Stomach (tissue), 9 donors: ENCODE results near the gene RNF215. TPM values are rescaled to one million over a fixed set of nuclear protein-coding genes. Genes with fewer than 3 reads are reported as not detected.
A peak's percentile ranks its signal among the peaks of the same experiment; 100 is the strongest.

Source experiments
- DNase-seq, 2 donors: peaks; one replicate each; pipeline versions ENCODE4 v3.0.0 to v3.0.0-alpha.2; 2013 to 2019
- H3K27ac ChIP-seq, 5 donors: fragments of 200-600 bp in 4 of 5; sonication (generic) in 4 of 5; one replicate each; pipeline ENCODE4 v1.5.1; 2013 to 2019; ENCODE audit warnings: mild to moderate bottlenecking in 1 of 5, moderate library complexity in 1 of 5
- H3K27me3 ChIP-seq, 3 donors: fragments of 200-600 bp; sonication (generic); one replicate each; pipeline ENCODE4 v1.5.1; 2017 to 2019; ENCODE audit warnings: mixed run types in 1 of 3
- H3K36me3 ChIP-seq, 4 donors: fragments of 200-600 bp; sonication (generic); 1 replicate in 3 of 4; 2 replicates in 1 of 4; pipeline ENCODE4 v1.5.1; 2016 to 2019
- H3K4me1 ChIP-seq, 4 donors: fragments of 200-600 bp; sonication (generic); one replicate each; pipeline ENCODE4 v1.5.1; 2016 to 2019
- H3K4me3 ChIP-seq, 4 donors: fragments of 200-600 bp; sonication (generic) in 3 of 4; one replicate each; pipeline ENCODE4 v1.5.1; 2016 to 2019; ENCODE audit warnings: mild to moderate bottlenecking in 1 of 4
- H3K9me3 ChIP-seq, 4 donors: fragments of 200-600 bp; sonication (generic); one replicate each; pipeline ENCODE4 v1.5.1; 2016 to 2019
- EP300 ChIP-seq: sonication (generic); formaldehyde crosslinking; IDR thresholded peaks from one replicate; pipeline ENCODE4 v1.6.1; 2017; ENCODE audit warnings: antibody characterized with exemption
- POLR2A ChIP-seq, 4 donors: fragments of 450-650 bp; IDR thresholded peaks; one replicate each; pipeline ENCODE4 v1.6.1; 2016; ENCODE audit warnings: antibody characterized with exemption in 4 of 4, control low read depth in 2 of 4, mild to moderate bottlenecking in 1 of 4, moderate library complexity in 1 of 4
- POLR2AphosphoS5 ChIP-seq, 3 donors: sonication (generic); formaldehyde crosslinking; IDR thresholded peaks; one replicate each; pipeline ENCODE4 v1.6.1; 2016; ENCODE audit warnings: antibody characterized with exemption in 3 of 3
- WGBS, 5 donors: extraction: QIAGEN DNeasy Blood & Tissue Kit in 3 of 5; methylation state at CpG; one replicate each; pipeline versions ENCODE4 v1.1.5 to v1.1.7; 2013 to 2018; 5-methylcytosine and 5-hydroxymethylcytosine counted together
- intact Hi-C: fragments of 100-400 bp; cut with DNase I; formaldehyde crosslinking; loops from one replicate; pipeline ENCODE4 v1.15.1; 2023; ENCODE audit warnings: low total_unique reads
- polyA plus RNA-seq, 3 donors: library from polyadenylated mRNA; stranded (reverse); fragments of 200-250 nt; gene quantifications; one replicate each; pipeline ENCODE4 v1.2.3, GENCODE V29; 2013
- total RNA-seq, 5 donors: library from RNA; depleted of rRNA; stranded (reverse); fragments of >200 nt; gene quantifications; one replicate each; pipeline versions ENCODE4 v1.1.0 to v1.2.3, GENCODE V29; 2014 to 2016
- TF ChIP-seq, protein P1 (sequence below), 7 experiments: fragments of 450-650 bp in 4 of 7; fragments of 200-600 bp in 3 of 7; sonication (generic) in 3 of 7; IDR thresholded peaks; one replicate each; pipeline ENCODE4 v1.5.1; 2016 to 2019; ENCODE audit warnings: antibody characterized with exemption in 7 of 7, control low read depth in 2 of 7, mild to moderate bottlenecking in 1 of 7
- donor health status: healthy with polysubstance abuse.
- donor health status: Bipolar disorder and iron deficiency.
- donor health status: healthy.

Gene RNF215
- total and polyA plus RNA-seq, 8 donors = 3.6 to 29.4 (median 7.3) TPM

DNA sequence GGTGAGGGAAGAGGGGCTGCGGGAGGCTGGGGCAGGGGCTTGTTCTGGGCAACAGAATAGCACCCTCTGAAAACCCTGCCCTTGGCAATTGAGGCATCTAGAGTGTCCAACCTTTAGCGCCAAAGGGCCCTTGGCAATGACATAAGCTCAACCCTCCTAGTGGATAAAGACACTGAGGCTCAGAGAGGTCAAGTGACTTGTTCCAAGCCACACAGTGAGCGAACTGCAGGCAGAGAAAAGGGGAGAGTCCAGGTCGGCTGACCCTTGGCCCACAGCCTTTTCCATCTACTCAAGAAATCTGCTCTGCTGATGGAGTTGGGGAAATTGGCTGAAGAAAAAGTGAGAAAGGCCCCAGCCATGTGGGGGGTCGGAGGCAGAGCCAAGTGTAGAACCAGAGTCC is 12.5 kb upstream of the RNF215 start:
- Histone ChIP-seq H3K27ac (no peak overlapping the region), H3K9me3 (no peaks in the 10 kb centered on the region), H3K4me3 (no peak overlapping the region), H3K4me1 (peaks cover 25 to 40% (median 29%) of the 10 kb centered on the region in 4 donors), H3K27me3 (peaks cover 0 to 29% (median 9%) of the 10 kb centered on the region in 3 donors), H3K36me3 (peaks cover 0 to 13% (median 0%) of the 10 kb centered on the region in 4 donors)
- DNase-seq = no peak
- WGBS, 5 donors = 84 to 95% (median 92%) methylated on average over 5 of the region's 5 CpGs
- intact Hi-C loops = no loop called here
- TF ChIP-seq, protein P1, sequence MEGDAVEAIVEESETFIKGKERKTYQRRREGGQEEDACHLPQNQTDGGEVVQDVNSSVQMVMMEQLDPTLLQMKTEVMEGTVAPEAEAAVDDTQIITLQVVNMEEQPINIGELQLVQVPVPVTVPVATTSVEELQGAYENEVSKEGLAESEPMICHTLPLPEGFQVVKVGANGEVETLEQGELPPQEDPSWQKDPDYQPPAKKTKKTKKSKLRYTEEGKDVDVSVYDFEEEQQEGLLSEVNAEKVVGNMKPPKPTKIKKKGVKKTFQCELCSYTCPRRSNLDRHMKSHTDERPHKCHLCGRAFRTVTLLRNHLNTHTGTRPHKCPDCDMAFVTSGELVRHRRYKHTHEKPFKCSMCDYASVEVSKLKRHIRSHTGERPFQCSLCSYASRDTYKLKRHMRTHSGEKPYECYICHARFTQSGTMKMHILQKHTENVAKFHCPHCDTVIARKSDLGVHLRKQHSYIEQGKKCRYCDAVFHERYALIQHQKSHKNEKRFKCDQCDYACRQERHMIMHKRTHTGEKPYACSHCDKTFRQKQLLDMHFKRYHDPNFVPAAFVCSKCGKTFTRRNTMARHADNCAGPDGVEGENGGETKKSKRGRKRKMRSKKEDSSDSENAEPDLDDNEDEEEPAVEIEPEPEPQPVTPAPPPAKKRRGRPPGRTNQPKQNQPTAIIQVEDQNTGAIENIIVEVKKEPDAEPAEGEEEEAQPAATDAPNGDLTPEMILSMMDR (IDR thresholded peaks at IDR 0.05) = no peak
- TF ChIP-seq POLR2A (IDR thresholded peaks at IDR 0.05) = no peak

- TF ChIP-seq POLR2AphosphoS5 (IDR thresholded peaks at IDR 0.05) = no peak
- no peak for TF ChIP-seq EP300
- TF ChIP-seq, protein P1 (IDR thresholded peaks at IDR 0.05) = no peak
- TF ChIP-seq POLR2A (IDR thresholded peaks at IDR 0.05) = no peak
- Histone ChIP-seq H3K4me3 (peak overlapping the region in 2 of 4 donors; percentile 77 to 78), H3K4me1 (peaks cover 25 to 40% (median 29%) of the 10 kb centered on the region in 4 donors), H3K27me3 (peaks cover 0 to 29% (median 9%) of the 10 kb centered on the region in 3 donors), H3K36me3 (peaks cover 0 to 13% (median 0%) of the 10 kb centered on the region in 4 donors), H3K9me3 (no peaks in the 10 kb centered on the region), H3K27ac (peak overlapping the region in 1 of 5 donors; percentile 19)
- 56 to 61% (median 58%) methylated on average over 24 to 25 of the region's 25 CpGs for WGBS, 5 donors
- no peak for DNase-seq
- intact Hi-C loops = no loop called here
Measured at GRCh38 chr22:30398685-30399680, 11.8 kb upstream of the RNF215 start.

DNA sequence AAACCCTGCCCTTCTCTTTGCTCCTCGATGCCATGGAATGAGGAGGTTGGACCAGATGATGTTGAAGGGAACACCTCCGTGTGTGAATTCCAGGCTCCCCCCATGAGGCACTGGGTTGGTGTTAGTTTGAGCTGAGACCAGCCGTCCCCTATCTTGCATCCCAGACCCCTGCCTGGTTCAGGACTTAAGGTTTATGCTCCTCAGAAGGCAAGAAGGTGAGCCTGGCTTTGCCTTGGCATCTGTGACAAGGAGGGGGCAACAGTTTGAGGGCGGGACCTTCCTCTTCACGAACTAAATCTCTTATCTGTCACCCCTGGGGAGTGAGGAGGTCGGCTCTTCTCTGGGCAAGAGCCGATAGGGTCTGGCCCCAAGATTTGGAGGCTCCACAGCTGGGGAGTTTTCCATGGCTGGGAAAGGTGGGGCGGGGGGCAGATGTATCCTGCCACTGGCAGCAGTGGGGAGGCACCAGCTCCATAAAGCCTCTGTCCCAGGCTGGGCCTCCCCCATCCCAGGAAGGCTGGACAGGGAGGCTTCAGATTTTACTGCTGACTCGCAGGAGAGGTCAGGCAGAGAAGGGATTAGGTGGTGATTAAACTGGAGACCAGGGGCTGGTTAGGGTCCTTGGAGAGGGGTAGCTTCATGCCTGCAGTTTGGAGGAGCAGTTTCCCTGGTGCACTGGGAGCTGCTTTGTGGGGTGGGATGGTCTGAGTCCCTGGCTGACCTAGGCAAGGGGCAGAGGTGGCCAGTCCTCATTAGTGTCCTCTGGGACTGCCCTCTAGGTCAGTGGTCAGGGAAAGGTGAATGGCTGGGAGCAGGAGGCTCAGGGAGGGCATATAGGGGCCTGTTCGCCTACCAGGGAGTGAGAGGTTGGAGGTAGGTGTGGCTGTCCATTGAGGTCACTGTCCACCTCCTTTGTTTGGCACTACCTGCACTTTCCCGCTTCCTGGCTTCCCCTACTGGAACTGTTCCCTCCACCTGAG is 10.7 kb upstream of the RNF215 start:
- H3K27me3 ChIP-seq = peaks cover 0 to 29% (median 9%) of the 10 kb centered on the region in 3 donors
- peak overlapping the region; percentile 69 to 78 (median 76) for H3K4me3 ChIP-seq
- H3K36me3 ChIP-seq = peaks cover 0 to 8% (median 0%) of the 10 kb centered on the region in 4 donors
- no peaks in the 10 kb centered on the region for H3K9me3 ChIP-seq
- H3K27ac ChIP-seq = peak overlapping the region in 3 of 5 donors; percentile 69 to 82 (median 80)
- H3K4me1 ChIP-seq = peaks cover 27 to 43% (median 35%) of the 10 kb centered on the region in 4 donors
- DNase-seq = peak in 1 of 2 donors; percentile 43
- intact Hi-C loops = no loop called here
- TF ChIP-seq EP300 (no peak), POLR2A (IDR thresholded peaks at IDR 0.05) (no peak), POLR2AphosphoS5 (IDR thresholded peaks at IDR 0.05) (no peak)
- TF ChIP-seq, protein P1 (IDR thresholded peaks at IDR 0.05) = no peak
- WGBS, 5 donors = 16 to 24% (median 20%) methylated on average over 11 of the region's 11 CpGs
